Measurements from ENCODE around the gene UBQLN2. TPM values are rescaled to one million over a fixed set of nuclear protein-coding genes. Genes with fewer than 3 reads are reported as not detected.

UBQLN2 gene
- total RNA-seq, 1 donor = 11.2 TPM

DNA sequence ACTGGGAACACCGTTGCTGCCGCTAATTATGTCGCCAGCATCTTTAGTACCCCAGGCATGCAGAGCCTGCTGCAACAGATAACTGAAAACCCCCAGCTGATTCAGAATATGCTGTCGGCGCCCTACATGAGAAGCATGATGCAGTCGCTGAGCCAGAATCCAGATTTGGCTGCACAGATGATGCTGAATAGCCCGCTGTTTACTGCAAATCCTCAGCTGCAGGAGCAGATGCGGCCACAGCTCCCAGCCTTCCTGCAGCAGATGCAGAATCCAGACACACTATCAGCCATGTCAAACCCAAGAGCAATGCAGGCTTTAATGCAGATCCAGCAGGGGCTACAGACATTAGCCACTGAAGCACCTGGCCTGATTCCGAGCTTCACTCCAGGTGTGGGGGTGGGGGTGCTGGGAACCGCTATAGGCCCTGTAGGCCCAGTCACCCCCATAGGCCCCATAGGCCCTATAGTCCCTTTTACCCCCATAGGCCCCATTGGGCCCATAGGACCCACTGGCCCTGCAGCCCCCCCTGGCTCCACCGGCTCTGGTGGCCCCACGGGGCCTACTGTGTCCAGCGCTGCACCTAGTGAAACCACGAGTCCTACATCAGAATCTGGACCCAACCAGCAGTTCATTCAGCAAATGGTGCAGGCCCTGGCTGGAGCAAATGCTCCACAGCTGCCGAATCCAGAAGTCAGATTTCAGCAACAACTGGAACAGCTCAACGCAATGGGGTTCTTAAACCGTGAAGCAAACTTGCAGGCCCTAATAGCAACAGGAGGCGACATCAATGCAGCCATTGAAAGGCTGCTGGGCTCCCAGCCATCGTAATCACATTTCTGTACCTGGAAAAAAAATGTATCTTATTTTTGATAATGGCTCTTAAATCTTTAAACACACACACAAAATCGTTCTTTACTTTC lies 1.8 kb downstream of the UBQLN2 start:
- H3K4me1 ChIP-seq (ENCODE audit: insufficient read depth, low read length) = peaks cover 3% of the 10 kb centered on the region
- H3K27ac ChIP-seq (ENCODE audit: low read depth, low read length) = peak overlapping the region; percentile 92
- H4K20me1 ChIP-seq (ENCODE audit: insufficient read depth, low read length) = peaks cover 12% of the 10 kb centered on the region
- no peaks in the 10 kb centered on the region for H3K27me3 ChIP-seq (ENCODE audit: insufficient read depth, low read length)
- H3K79me2 ChIP-seq (ENCODE audit: insufficient read depth, low read length) = peaks cover 40% of the 10 kb centered on the region
- TF ChIP-seq CTCF (IDR thresholded peaks at IDR 0.05; ENCODE audit: extremely low read depth, low read depth, low read length) = no peak
- H2AFZ ChIP-seq (ENCODE audit: low read length) = no peak overlapping the region
- H3K9me3 ChIP-seq (ENCODE audit: low read depth, low read length) = no peaks in the 10 kb centered on the region
- peak; percentile 44 for DNase-seq (ENCODE audit: insufficient read length, low spot score, missing footprints)
- no peaks in the 10 kb centered on the region for H3K36me3 ChIP-seq (ENCODE audit: insufficient read depth, low read length)
- peak overlapping the region; percentile 72 for H3K4me2 ChIP-seq (ENCODE audit: insufficient read depth, low read length)
- peak overlapping the region; percentile 78 for H3K4me3 ChIP-seq (ENCODE audit: insufficient read depth, low read length)

DNA sequence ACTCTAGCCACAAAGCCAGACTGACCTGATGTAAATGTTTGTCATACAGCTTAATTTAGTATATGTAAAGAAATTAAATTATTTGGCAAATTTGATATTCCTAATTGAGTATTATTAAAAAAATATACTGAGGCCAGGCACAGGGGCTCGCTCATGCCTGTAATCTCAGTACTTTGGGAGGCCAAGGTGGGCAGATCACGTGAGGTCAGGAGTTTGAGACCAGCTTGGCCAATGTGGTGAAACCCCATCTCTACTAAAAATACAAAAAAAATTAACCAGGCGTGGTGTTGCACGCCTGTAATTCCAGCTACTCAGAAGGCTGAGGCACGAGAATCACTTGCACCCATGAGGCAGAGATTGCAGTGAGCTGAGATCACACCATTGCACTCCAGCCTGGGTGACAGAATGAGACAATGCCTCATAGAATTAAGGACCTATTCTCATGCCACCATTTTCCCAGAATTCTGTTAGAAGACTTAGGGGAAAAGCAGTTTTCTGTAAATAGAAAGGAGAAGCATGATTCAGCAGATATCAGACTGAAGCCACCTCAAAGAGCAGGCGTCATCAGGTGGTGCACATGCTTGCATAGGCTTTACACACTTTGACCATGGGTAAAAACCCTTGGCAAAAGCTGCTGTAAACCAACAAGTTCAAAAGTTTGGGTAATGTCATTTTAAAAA lies 6.1 kb downstream of the UBQLN2 start:
- Histone ChIP-seq H4K20me1 (ENCODE audit: insufficient read depth, low read length) (peaks cover 12% of the 10 kb centered on the region), H3K27ac (ENCODE audit: low read depth, low read length) (no peak overlapping the region), H3K36me3 (ENCODE audit: insufficient read depth, low read length) (no peaks in the 10 kb centered on the region), H3K4me3 (ENCODE audit: insufficient read depth, low read length) (no peak overlapping the region), H2AFZ (ENCODE audit: low read length) (no peak overlapping the region), H3K79me2 (ENCODE audit: insufficient read depth, low read length) (peaks cover 32% of the 10 kb centered on the region), H3K4me2 (ENCODE audit: insufficient read depth, low read length) (no peak overlapping the region), H3K4me1 (ENCODE audit: insufficient read depth, low read length) (peaks cover 3% of the 10 kb centered on the region), H3K27me3 (ENCODE audit: insufficient read depth, low read length) (no peaks in the 10 kb centered on the region), H3K9me3 (ENCODE audit: low read depth, low read length) (no peaks in the 10 kb centered on the region)
- no peak for DNase-seq (ENCODE audit: insufficient read length, low spot score, missing footprints)
- TF ChIP-seq CTCF (IDR thresholded peaks at IDR 0.05; ENCODE audit: extremely low read depth, low read depth, low read length) = no peak

GRCh38 chrX:56572975-56573374 lies 9.5 kb downstream of the UBQLN2 start:
- Histone ChIP-seq H3K4me3 (ENCODE audit: insufficient read depth, low read length) (no peak overlapping the region), H3K4me2 (ENCODE audit: insufficient read depth, low read length) (no peak overlapping the region), H3K27me3 (ENCODE audit: insufficient read depth, low read length) (no peaks in the 10 kb centered on the region), H3K4me1 (ENCODE audit: insufficient read depth, low read length) (no peaks in the 10 kb centered on the region), H4K20me1 (ENCODE audit: insufficient read depth, low read length) (no peaks in the 10 kb centered on the region), H3K27ac (ENCODE audit: low read depth, low read length) (no peak overlapping the region), H3K9me3 (ENCODE audit: low read depth, low read length) (no peaks in the 10 kb centered on the region), H2AFZ (ENCODE audit: low read length) (no peak overlapping the region), H3K79me2 (ENCODE audit: insufficient read depth, low read length) (peaks cover 12% of the 10 kb centered on the region), H3K36me3 (ENCODE audit: insufficient read depth, low read length) (no peaks in the 10 kb centered on the region)
- DNase-seq (ENCODE audit: insufficient read length, low spot score, missing footprints) = no peak
- TF ChIP-seq CTCF (IDR thresholded peaks at IDR 0.05; ENCODE audit: extremely low read depth, low read depth, low read length) = no peak

GRCh38 chrX:56574861-56575260 lies 11.4 kb downstream of the UBQLN2 start:
- no peak overlapping the region for H3K4me2 ChIP-seq (ENCODE audit: insufficient read depth, low read length)
- no peak overlapping the region for H3K27ac ChIP-seq (ENCODE audit: low read depth, low read length)
- no peaks in the 10 kb centered on the region for H3K27me3 ChIP-seq (ENCODE audit: insufficient read depth, low read length)
- DNase-seq (ENCODE audit: insufficient read length, low spot score, missing footprints) = no peak
- H3K4me1 ChIP-seq (ENCODE audit: insufficient read depth, low read length) = no peaks in the 10 kb centered on the region
- H3K36me3 ChIP-seq (ENCODE audit: insufficient read depth, low read length) = no peaks in the 10 kb centered on the region
- H3K9me3 ChIP-seq (ENCODE audit: low read depth, low read length) = no peaks in the 10 kb centered on the region
- no peak overlapping the region for H2AFZ ChIP-seq (ENCODE audit: low read length)
- H3K79me2 ChIP-seq (ENCODE audit: insufficient read depth, low read length) = peaks cover 11% of the 10 kb centered on the region
- no peak overlapping the region for H3K4me3 ChIP-seq (ENCODE audit: insufficient read depth, low read length)
- H4K20me1 ChIP-seq (ENCODE audit: insufficient read depth, low read length) = no peaks in the 10 kb centered on the region
- TF ChIP-seq CTCF (IDR thresholded peaks at IDR 0.05; ENCODE audit: extremely low read depth, low read depth, low read length) = no peak

All from osteoblast (primary cell).